Liver (tissue), 9 donors: Measurements from ENCODE around the gene GIT2. TPM values are rescaled to one million over a fixed set of nuclear protein-coding genes. Genes with fewer than 3 reads are reported as not detected.

Experiments used
- DNase-seq: peaks from one replicate; pipeline ENCODE4 v3.0.0-alpha.2; 2017; ENCODE audit warnings: low spot score
- H3K27ac ChIP-seq, 2 donors: one replicate each; pipeline ENCODE4 v1.7.0; 2013; ENCODE audit warnings: inconsistent platforms in 2 of 2, low read length in 2 of 2, control low read depth in 1 of 2, low read depth in 1 of 2, mild to moderate bottlenecking in 1 of 2
- H3K27me3 ChIP-seq, 4 donors: one replicate each; pipeline versions ENCODE4 v1.6.1 to v1.7.0; 2013; ENCODE audit warnings: low read length in 3 of 4, inconsistent platforms in 1 of 4, mild to moderate bottlenecking in 1 of 4, moderate library complexity in 1 of 4; ENCODE audit not compliant: control insufficient read depth in 4 of 4, insufficient read depth in 4 of 4
- H3K36me3 ChIP-seq, 4 donors: one replicate each; pipeline versions ENCODE4 v1.6.1 to v1.7.0; 2013; ENCODE audit warnings: low read length in 3 of 4, mild to moderate bottlenecking in 3 of 4, low read depth in 1 of 4, moderate library complexity in 1 of 4; ENCODE audit not compliant: control insufficient read depth in 4 of 4, insufficient read depth in 3 of 4
- H3K4me1 ChIP-seq, 4 donors: one replicate each; pipeline versions ENCODE4 v1.6.1 to v1.7.0; 2013; ENCODE audit warnings: low read length in 3 of 4, mild to moderate bottlenecking in 3 of 4, moderate library complexity in 1 of 4; ENCODE audit not compliant: control insufficient read depth in 4 of 4, insufficient read depth in 4 of 4
- H3K4me3 ChIP-seq, 3 donors: one replicate each; pipeline versions ENCODE4 v1.6.1 to v1.7.0; 2013; ENCODE audit warnings: low read length in 3 of 3, control low read depth in 1 of 3, low read depth in 1 of 3, mild to moderate bottlenecking in 1 of 3
- H3K9ac ChIP-seq, 2 donors: one replicate each; pipeline ENCODE4 v1.7.0; 2013; ENCODE audit warnings: low read length in 2 of 2, mild to moderate bottlenecking in 2 of 2, moderate library complexity in 2 of 2, control low read depth in 1 of 2, low read depth in 1 of 2
- H3K9me3 ChIP-seq, 4 donors: one replicate each; pipeline versions ENCODE4 v1.6.1 to v1.7.0; 2013; ENCODE audit warnings: low read length in 3 of 4; ENCODE audit not compliant: control insufficient read depth in 4 of 4
- FOXA1 ChIP-seq: IDR thresholded peaks from 2 replicates; pipeline ENCODE4 v1.6.1; 2016; ENCODE audit warnings: antibody characterized with exemption
- GABPA ChIP-seq, 2 donors: IDR thresholded peaks in 1 of 2; conservative IDR thresholded peaks in 1 of 2; 2 replicates each; pipeline ENCODE4 v1.6.1; 2016; ENCODE audit warnings: antibody characterized with exemption in 2 of 2, mild to moderate bottlenecking in 1 of 2, moderate library complexity in 1 of 2
- HNF4A ChIP-seq, 2 donors: conservative IDR thresholded peaks; 2 replicates each; pipeline ENCODE4 v1.6.1; 2016; ENCODE audit warnings: antibody characterized with exemption in 2 of 2, mild to moderate bottlenecking in 2 of 2
- HNF4G ChIP-seq: IDR thresholded peaks from 2 replicates; pipeline ENCODE4 v1.6.1; 2016; ENCODE audit warnings: antibody characterized with exemption
- MAX ChIP-seq: IDR thresholded peaks from 2 replicates; pipeline ENCODE4 v1.6.1; 2016; ENCODE audit warnings: antibody characterized with exemption
- RAD21 ChIP-seq, 2 donors: IDR thresholded peaks; 2 replicates each; pipeline ENCODE4 v1.6.1; 2016; ENCODE audit warnings: antibody characterized with exemption in 2 of 2, mild to moderate bottlenecking in 2 of 2
- REST ChIP-seq: IDR thresholded peaks from 2 replicates; pipeline ENCODE4 v1.6.1; 2016; ENCODE audit warnings: antibody characterized with exemption, mild to moderate bottlenecking
- RXRA ChIP-seq, 2 donors: IDR thresholded peaks; 2 replicates each; pipeline ENCODE4 v1.6.1; 2017 to 2018; ENCODE audit warnings: antibody characterized with exemption in 2 of 2, mild to moderate bottlenecking in 1 of 2
- SP1 ChIP-seq: IDR thresholded peaks from 2 replicates; pipeline ENCODE4 v1.6.1; 2018; ENCODE audit warnings: antibody characterized with exemption, mild to moderate bottlenecking
- TAF1 ChIP-seq: conservative IDR thresholded peaks from 2 replicates; pipeline ENCODE4 v1.6.1; 2016; ENCODE audit warnings: antibody characterized with exemption, mild to moderate bottlenecking
- YY1 ChIP-seq: IDR thresholded peaks from 2 replicates; pipeline ENCODE4 v1.6.1; 2016; ENCODE audit warnings: antibody characterized with exemption, mild to moderate bottlenecking
- WGBS: extraction: QIAGEN DNeasy Blood & Tissue Kit; methylation state at CpG from one replicate; pipeline ENCODE4 v1.1.7; 2013; 5-methylcytosine and 5-hydroxymethylcytosine counted together
- polyA plus RNA-seq, 2 donors: library from polyadenylated mRNA; stranded (reverse) in 1 of 2; unstranded in 1 of 2; fragments of 200-250 nt in 1 of 2; fragments of >200 nt in 1 of 2; fragmentation: Nextera tagmentation in 1 of 2; extraction: Ambion mirVana in 1 of 2; gene quantifications; one replicate each; pipeline versions ENCODE4 v1.2.1 to v1.2.3, GENCODE V29; 2013 to 2015
- total RNA-seq, 2 donors: library from RNA; depleted of rRNA; stranded (reverse); fragments of >200 nt; gene quantifications; one replicate each; pipeline ENCODE4 v1.2.3, GENCODE V29; 2014
- TF ChIP-seq, protein P1 (sequence below): IDR thresholded peaks from 2 replicates; pipeline ENCODE4 v1.6.1; 2016; ENCODE audit warnings: antibody characterized with exemption
- donor health status: healthy.
- donor health status: healthy.
- donor health status: healthy.
- donor health status: healthy.
- donor health status: healthy.

The GIT2 gene
- total and polyA plus RNA-seq, 4 donors = 6.7 to 30.4 (median 16.7) TPM

- Histone ChIP-seq H3K4me1 (peaks cover 0 to 9% (median 4%) of the 10 kb centered on the region in 4 donors), H3K27me3 (no peaks in the 10 kb centered on the region), H3K4me3 (peak overlapping the region in 1 of 3 donors; percentile 46), H3K27ac (peak overlapping the region; percentile 90 to 91), H3K9me3 (no peaks in the 10 kb centered on the region), H3K36me3 (peaks cover 8 to 25% (median 21%) of the 10 kb centered on the region in 4 donors), H3K9ac (peak overlapping the region; percentile 58 to 70)
- no peak for DNase-seq
- no peak for TF ChIP-seq RAD21 (IDR thresholded peaks at IDR 0.05)
- TF ChIP-seq TAF1 = no peak
- TF ChIP-seq GABPA (IDR thresholded peaks at IDR 0.05 in 1 of 2, conservative IDR thresholded peaks at IDR 0.05 in 1 of 2) = no peak
- no peak for TF ChIP-seq HNF4A (conservative IDR thresholded peaks at IDR 0.05)
- no peak for TF ChIP-seq YY1
- WGBS = 48% methylated on average over 2 of the region's 2 CpGs
Observed at GRCh38 chr12:109968032-109968420, 28.1 kb downstream of the GIT2 start.

GRCh38 chr12:109967383-109968031, 28.7 kb downstream of the GIT2 start:
- Histone ChIP-seq H3K4me1 (peaks cover 0 to 9% (median 4%) of the 10 kb centered on the region in 4 donors), H3K9me3 (no peaks in the 10 kb centered on the region), H3K4me3 (peak overlapping the region in 2 of 3 donors; percentile 33 to 46), H3K27me3 (no peaks in the 10 kb centered on the region), H3K9ac (peak overlapping the region; percentile 58 to 70), H3K27ac (peak overlapping the region; percentile 90 to 91), H3K36me3 (peaks cover 8 to 27% (median 22%) of the 10 kb centered on the region in 4 donors)
- TF ChIP-seq FOXA1 (no peak), MAX (no peak), TAF1 (no peak), HNF4A (conservative IDR thresholded peaks at IDR 0.05) (peak; percentile 64 to 77), RAD21 (IDR thresholded peaks at IDR 0.05) (peak; percentile 13 to 26), SP1 (peak; percentile 78), HNF4G (peak; percentile 14), YY1 (peak; percentile 38), GABPA (IDR thresholded peaks at IDR 0.05 in 1 of 2, conservative IDR thresholded peaks at IDR 0.05 in 1 of 2) (no peak), REST (peak; percentile 33), RXRA (IDR thresholded peaks at IDR 0.05) (peak; percentile 58 to 81)
- TF ChIP-seq, protein P1, sequence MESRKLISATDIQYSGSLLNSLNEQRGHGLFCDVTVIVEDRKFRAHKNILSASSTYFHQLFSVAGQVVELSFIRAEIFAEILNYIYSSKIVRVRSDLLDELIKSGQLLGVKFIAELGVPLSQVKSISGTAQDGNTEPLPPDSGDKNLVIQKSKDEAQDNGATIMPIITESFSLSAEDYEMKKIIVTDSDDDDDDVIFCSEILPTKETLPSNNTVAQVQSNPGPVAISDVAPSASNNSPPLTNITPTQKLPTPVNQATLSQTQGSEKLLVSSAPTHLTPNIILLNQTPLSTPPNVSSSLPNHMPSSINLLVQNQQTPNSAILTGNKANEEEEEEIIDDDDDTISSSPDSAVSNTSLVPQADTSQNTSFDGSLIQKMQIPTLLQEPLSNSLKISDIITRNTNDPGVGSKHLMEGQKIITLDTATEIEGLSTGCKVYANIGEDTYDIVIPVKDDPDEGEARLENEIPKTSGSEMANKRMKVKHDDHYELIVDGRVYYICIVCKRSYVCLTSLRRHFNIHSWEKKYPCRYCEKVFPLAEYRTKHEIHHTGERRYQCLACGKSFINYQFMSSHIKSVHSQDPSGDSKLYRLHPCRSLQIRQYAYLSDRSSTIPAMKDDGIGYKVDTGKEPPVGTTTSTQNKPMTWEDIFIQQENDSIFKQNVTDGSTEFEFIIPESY = peak; percentile 16
- 46% methylated on average over 8 of the region's 8 CpGs for WGBS
- DNase-seq = no peak
